GM19351 (cell line): ENCODE data around the gene CNTNAP2.
"Not testable (repeated sequence)": the region's sequence is repeated elsewhere in the genome, so short reads cannot be mapped to it uniquely, and the experiment has no call there.

Source experiments
- ATAC-seq: cut with Tn5 transposase; IDR thresholded peaks from one replicate; pipeline ENCODE4 v1.9.1; 2021; ENCODE audit warnings: mild to moderate bottlenecking, moderate library complexity; ENCODE audit not compliant: unreplicated experiment

CNTNAP2 gene

DNA sequence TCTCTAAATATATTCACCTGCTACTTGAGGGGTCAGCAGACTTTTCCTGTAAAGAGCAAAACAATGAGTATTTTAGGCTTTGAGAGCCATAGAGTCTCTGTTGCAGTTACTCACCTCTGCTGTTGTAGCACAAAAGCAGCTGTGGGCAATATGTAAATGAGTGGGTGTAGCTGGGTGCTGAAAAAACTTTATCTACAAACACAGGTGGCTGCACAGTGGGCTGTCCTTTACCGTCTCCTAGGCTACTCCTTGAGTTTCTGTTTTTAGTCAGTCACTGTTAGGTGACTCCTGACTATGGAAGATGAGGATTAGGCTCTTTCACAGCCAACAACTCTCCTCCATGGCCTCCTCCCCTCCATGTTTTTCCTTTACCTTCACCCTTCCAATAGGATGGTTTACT lies 2187.9 kb downstream of the CNTNAP2 start:
- ATAC-seq: peak; percentile 70

DNA sequence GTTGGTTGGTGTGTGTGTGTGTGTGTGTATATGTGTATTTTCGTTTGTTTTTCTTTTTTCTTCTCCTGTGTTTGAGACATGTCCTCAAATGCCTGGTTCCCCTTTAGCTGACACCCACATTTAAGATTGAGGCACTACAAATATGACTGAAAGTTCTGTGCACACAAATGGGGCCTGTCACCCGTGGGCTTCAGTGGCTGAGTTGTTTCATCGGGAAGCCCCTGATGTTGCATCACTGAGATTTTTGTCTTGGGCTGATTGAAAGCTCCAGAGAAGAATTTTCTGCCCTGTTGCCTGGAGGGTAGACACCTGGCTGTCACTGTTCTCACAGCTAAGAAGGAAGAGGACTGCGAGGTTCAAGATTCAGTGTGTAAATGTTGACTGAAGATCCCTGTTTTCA lies 2190.2 kb downstream of the CNTNAP2 start:
- peak; percentile 82 for ATAC-seq

DNA sequence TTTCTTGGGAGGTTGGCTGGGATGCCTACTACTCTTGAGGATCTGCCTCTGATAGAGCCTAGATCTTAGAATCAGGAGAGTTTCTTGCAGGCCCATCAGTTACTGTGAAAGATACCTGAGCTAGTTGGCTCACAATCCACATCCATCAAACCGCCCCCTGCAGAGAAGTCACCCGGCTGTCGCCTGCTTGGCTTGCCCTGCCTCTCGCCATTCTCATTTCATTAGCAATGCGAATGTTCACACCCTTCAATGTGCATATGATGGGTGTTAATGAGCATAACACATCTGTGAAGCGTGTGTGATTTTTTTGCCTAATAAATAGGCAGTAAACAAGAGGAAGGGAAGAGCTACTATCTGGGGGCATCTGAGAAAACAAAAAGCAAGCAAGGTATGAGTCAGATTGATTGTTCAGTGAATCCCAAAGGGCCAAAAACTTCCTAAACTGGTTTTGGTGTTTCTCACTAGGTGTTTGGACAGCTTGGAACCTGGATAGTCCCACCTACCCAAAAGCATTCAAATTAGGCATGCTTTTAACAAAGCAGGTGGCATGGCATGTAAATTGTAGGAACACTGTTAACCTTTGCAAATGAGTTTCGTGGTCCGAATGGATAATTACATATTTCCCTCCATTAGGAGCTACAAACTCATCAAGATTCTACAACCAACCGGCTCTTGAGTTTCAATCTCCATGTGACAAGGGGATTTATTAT lies 2201.7 kb downstream of the CNTNAP2 start:
- no peak for ATAC-seq

- ATAC-seq: no peak
Measured at GRCh38 chr7:148318838-148319237, 2202.2 kb downstream of the CNTNAP2 start.

GRCh38 chr7:148319316-148319808 lies 2202.8 kb downstream of the CNTNAP2 start:
- ATAC-seq: no peak

GRCh38 chr7:148325208-148325607 lies 2208.6 kb downstream of the CNTNAP2 start:
- ATAC-seq: no peak

DNA sequence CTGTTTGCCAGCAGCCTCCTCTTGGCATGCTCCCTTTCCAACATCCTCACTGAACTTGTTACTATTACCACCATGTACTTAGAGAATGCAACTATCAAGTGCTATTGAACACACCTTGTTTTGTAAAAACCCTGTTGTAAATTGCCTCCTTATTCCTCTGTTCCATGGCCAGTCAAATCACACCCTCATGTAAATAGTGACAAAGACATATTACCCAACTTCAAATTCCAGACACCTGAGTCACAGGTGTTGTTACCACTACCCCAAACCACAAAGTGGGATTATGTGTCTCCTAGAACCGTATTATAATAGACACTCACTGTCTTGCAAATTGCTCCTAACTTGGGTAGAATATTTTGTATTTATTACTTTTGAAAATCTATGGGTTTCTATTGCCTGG lies 2210.8 kb downstream of the CNTNAP2 start:
- no peak for ATAC-seq

- ATAC-seq: no peak
Measured at GRCh38 chr7:148328906-148329305, 2212.3 kb downstream of the CNTNAP2 start.

DNA sequence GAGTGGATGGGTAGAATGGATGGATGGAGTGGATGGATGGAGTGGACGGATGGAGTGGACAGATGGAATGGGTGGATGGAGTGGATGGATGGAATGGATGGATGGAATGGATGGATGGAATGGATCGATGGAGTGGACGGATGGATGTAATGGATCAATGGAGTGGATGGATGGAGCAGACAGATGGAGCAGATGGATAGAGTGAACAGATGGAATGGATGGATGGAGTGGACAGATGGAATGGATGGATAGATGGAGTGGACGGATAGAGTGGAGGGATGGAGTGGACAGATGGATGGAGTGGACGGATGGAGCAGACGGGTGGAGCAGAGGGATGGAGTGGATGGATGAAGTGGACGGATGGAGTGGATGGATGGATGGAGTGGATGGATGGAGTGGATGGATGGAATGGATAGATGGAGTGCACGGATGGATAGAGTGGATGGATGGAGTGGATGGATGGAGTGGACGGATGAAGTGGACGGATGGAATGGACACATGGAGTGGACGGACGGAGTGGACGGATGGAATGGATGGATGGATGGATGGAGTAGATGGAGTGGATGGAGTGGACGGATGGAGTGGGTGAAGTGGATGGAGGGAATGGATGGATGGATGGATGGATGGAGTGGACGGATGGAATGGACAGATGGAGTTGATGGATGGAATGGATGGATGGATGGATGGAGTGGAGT lies 2213.7 kb downstream of the CNTNAP2 start:
- ATAC-seq: no peak

- no peak for ATAC-seq
Measured at GRCh38 chr7:148330822-148331221, 2214.2 kb downstream of the CNTNAP2 start.

DNA sequence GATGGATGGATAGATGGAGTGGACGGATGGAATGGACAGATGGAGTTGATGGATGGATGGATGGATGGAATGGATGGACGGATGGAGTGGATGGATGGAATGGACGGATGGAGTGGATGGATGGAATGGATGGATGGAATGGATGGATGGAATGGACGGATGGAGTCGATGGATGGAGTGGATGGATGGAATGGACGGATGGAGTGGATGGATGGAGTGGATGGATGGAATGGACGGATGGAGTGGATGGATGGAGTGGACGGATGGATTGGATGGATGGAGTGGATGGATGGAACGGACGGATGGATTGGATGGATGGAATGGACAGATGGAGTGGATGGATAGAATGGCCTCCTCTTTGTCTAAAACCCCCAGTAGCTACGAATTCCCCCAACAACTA lies 2214.9 kb downstream of the CNTNAP2 start:
- not testable (repeated sequence) for ATAC-seq

DNA sequence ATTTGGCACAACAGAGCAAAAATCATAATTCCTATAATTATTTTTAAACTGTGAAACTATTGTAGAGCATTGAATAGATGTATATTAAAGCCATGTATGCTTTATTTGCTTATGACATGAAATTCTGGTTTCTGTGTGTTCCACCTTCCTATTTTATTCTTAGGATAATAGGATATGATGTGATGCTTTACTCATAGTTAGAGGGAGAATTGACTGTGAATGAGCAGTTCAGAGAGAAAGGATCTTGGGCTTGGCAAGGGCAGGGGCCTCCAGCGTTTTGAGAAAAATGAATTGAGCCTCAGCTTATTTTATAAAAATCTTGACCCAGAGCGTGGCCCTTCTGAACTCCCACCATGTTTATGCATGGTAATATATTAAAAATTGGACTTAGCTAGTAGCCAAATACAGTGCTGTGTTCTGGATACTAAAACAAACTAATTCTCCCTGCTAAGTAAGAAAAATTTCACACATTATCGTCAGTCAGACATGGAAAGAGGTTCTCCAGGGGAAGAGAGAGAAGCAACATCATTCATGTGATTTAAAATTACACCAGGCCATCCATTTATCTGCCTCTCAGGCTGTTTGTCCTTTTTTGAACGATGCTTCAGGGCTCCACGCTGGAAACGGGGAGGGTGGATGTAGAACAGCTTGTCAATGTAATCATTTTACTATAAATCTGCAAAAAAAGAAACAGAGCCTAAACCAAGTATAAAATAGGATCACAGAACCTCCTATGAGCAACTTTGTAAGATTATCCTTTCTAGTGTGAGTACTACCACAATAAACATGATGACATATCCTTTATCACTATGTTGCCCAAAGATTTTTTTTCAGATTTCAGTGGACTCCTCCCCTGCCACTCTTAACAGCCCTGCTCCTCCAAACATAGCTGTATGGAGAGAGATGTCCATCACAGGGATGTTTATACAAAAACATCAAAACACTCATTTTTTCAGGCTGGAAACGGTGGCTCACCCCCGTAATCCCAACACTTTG lies 2215.9 kb downstream of the CNTNAP2 start:
- ATAC-seq: no peak

DNA sequence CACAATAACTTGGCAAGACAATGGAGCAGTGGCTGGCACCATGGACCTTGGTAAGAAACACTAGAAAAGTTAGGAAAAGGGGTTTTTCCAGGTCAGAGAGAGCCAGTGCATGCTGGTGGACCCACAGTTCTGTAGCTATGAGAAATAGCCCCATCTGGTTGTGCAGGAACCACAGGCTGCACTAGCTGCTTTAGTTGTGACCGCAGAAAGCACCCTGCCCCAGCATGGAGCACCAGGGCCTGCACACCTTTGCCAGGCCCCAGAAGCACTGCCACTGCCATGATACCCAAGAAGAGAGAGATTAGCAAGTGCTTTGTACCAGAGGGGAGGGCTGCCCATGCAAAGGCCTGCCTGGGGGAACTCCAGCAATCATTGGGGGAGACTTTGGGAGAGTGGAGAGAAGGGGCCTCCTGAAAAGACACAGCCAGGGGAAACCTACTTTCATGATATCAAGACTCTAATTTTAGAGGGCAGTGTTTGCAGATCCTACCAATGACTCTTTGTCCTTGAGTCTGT lies 2217.9 kb downstream of the CNTNAP2 start:
- ATAC-seq: no peak

DNA sequence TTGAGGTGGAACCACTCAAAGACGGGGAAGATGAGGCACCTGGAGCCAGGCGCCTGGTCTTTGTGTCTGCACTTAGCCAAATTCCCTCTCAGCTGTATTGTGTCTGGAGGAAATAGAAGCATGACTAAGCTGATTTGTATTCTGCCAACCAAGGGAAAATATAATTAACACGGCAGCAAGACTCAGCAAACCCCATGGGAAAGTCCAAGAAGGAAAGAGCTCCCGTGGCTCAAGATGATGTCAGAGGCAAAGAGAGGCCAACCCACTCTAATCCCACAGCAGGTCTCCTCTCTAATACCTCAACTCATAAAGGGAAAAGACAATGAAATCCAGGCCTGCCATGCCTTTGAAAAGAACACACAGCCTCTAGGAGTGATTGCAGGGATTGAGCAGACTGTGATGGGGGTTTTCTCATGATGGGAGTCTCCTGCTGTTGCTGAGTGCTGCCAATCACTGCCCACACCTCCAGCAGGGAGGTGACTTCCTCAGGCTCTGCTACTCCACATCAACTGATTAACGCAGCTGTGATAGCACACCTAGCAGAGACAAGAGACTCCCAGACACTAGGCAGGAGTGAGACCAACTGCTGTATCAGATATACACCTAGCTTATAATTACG lies 2218.5 kb downstream of the CNTNAP2 start:
- no peak for ATAC-seq

- ATAC-seq: no peak
Measured at GRCh38 chr7:148335790-148336189, 2219.2 kb downstream of the CNTNAP2 start.

- no peak for ATAC-seq
Measured at GRCh38 chr7:148336411-148336810, 2219.8 kb downstream of the CNTNAP2 start.

DNA sequence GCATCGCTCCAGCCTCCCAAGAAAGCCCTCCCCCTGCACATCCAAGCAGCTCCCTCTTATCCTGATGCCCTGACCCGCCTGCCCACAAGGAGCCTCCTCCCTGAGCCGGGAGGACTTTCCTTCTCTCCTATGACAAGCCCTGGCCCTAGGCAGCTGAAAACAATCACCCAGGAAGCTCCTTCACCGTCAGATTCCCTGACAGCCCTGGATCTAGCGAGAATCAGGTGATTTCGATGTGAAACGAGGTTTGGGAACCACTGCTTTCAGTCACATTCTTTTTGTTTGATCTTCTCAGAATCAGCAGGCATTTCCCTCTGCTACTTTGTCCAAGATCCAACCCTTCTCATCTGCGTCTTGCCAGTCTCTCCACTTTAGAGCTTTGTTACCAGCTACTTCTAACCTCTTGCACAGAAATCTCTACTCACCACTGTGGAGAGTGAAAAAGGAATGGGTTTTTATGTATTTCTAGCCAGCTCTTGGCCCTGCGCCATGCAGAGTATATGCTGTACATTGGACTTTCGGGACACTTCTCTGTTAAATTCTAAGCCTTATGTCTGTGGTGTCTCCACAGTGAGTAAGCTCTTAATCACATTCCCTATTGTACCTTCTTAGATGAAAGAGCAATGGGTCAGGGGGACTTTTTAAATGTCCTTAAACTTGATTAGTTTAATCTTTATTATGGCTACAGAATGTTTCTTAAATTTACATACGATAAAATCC lies 2220.8 kb downstream of the CNTNAP2 start:
- ATAC-seq: no peak

- no peak for ATAC-seq
Measured at GRCh38 chr7:148337995-148338747, 2221.6 kb downstream of the CNTNAP2 start.
